GM21825 (cell line): ENCODE data around the gene CTDSPL.

ENCODE experiments used
- ATAC-seq: cut with Tn5 transposase; IDR thresholded peaks from one replicate; pipeline ENCODE4 v1.9.1; 2021; ENCODE audit warnings: mild to moderate bottlenecking, moderate library complexity; ENCODE audit not compliant: unreplicated experiment

CTDSPL gene

GRCh38 chr3:38015485-38015884, 153.8 kb downstream of the CTDSPL start:
- no peak for ATAC-seq

GRCh38 chr3:38015984-38016383, 154.3 kb downstream of the CTDSPL start:
- no peak for ATAC-seq

DNA sequence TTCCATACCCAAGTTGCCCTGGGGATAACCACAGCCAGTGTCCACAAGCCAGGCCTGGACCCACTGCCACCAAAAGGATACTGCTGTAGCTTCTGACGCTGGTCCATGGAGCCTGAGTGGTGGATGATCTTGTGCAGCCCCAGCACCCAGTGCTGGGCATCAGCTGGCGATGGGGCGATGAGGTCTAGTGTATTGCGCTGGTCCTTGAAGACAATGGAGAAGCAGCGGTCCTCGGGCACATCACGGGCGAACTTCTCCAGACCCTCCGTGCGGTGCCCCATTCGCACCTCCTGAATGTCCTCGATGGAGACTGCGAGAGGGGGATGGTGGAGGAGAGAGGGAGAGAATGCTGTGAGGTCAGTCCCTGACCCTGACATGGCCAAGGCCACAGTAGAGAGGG, 154.7 kb downstream of the CTDSPL start:
- ATAC-seq: no peak

DNA sequence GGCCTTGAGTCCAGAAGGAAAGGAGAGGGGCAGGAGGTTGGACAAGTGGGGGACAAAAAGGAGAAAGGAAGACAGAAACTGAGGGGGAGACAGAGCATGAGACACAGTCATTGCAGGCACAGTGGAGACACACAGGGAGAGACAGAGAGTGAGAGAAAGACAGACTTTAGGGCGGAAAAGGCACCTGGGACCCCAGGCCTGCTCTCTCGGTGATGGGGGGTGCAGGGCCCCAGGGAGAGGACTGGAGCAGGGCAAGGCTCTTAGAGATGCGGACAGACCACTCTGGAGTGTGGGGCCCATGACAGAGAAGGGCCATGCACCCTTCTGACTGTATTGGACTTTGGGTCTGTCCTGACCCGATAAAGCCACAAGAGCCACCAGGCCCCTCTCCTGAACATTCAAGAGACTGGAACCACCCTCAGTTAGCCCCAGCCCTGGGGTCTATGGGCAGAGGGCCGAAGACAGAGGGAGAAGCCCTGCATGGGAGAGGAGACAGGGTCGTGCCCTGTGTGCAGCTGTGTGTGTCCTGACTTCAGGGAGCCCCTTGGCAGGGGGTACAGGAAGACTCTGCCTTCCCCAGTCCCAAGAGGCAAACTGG, 155.3 kb downstream of the CTDSPL start:
- ATAC-seq: no peak

DNA sequence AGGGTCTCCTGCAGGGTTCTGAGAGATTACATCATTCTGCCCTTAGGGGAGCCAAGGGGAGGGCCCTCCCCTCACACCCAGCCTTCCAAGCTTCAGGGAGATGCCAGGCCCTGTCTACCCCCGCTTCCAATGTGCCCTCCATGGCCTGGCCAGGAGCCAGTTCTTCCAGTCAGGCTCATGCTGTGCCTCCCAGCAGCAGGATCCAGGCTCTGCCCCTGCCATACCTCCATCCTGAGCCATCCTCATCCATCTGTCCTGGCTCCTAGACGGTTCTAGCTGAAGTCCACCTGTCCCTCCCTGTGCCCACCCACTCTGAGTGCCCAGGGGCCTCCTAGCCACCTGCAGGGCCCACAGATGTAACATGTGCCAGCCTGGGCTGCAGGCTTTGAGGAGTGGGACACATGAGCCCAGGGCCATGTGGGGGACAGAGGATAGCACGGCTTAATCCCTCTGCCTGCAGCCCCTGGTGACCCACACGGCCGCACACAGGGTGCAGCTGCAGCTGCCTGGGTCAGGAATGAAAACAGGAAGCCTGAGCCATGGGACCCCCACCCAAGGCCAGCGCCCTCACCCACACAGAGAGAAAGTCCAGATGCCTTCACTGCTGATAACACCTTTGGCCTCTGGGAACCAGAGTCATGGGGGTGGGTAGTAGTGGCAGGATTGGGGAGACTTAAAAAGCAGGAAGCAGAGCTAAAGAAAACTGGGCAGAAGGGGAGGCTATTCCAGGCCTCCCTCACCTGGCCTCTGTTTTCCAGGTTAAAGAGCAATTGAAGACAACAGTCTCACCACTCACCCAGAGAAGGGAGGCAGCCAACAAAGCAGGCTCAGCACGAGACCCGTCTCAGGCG, 156.0 kb downstream of the CTDSPL start:
- ATAC-seq: no peak

GRCh38 chr3:38018296-38019266, 156.9 kb downstream of the CTDSPL start:
- no peak for ATAC-seq

DNA sequence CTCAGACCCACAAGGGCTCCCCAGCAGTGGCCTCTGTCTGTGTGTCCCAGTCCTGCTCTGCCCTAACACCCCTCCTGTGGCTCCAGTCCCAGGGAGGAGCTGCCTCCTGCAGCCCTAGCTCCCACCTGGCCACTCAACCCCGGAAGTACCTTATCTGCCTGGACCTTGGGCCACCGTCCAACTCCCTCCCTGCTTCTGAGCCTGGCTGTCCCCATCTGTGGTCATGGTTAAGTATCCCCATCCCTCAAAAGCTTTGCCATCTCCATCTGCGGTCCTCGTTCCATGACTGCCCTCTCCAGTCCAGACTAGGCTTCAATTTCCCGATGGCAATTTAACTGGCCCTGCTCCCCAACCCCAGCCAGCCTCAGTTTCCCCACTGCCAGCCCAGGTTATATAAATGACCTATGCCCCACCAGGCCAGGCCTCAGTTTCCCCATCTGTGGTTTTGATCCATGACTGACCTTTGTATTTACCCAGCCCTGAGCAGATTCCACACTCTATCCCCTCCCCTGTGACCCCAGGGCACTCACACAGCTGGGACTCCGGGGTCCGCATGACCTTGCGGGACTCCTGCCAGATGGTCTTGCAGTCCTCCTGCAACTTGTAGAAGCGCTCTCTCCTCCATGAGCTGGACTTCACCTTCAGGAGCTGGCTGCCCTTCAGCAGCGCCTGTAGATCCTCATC, 158.1 kb downstream of the CTDSPL start:
- no peak for ATAC-seq

- ATAC-seq: no peak
Observed at GRCh38 chr3:38020342-38020726, 158.7 kb downstream of the CTDSPL start.

DNA sequence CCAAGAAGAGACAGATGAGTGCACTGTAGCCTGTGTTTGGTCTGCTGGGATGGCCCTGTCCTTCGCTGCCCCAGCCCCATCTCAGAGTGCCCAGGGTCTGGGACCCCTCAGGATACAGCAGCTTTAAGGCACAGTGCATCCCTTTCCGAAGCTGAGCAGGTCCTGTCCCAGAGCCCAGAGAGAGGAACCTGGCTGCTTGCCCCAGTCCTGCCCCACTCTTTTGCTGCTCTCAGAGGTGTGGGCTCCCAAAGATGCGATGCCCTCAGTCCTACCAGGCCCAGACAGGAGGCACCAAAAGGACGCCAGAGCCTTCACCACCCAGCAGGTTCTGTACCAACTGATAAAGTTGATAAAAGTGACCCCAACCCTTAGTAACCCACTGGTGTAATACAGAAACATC, 159.5 kb downstream of the CTDSPL start:
- ATAC-seq: no peak

- no peak for ATAC-seq
Observed at GRCh38 chr3:38022301-38022700, 160.6 kb downstream of the CTDSPL start.

GRCh38 chr3:38022896-38023709, 161.4 kb downstream of the CTDSPL start:
- ATAC-seq: no peak

DNA sequence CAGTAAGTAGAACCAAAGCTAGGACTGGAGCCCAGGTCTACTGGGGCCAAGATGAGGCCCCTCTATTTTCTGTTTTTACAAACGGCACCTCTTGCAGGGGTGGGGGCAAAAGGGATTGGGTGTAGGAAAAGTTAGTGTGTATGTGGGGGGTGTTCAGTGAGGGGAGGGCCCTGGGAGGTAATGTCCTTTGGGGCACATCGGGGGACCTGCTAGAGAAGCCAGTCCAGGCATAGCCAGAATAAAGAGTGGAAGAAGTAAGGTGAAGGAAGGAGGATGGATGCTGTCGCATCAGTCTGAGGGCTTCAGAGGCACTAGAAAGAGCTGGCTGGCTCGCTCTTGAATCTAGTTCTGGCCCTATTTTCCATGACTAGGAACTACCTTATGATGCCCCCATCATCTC, 165.2 kb downstream of the CTDSPL start:
- ATAC-seq: no peak

- ATAC-seq: no peak
Observed at GRCh38 chr3:38027466-38028465, 166.1 kb downstream of the CTDSPL start.

DNA sequence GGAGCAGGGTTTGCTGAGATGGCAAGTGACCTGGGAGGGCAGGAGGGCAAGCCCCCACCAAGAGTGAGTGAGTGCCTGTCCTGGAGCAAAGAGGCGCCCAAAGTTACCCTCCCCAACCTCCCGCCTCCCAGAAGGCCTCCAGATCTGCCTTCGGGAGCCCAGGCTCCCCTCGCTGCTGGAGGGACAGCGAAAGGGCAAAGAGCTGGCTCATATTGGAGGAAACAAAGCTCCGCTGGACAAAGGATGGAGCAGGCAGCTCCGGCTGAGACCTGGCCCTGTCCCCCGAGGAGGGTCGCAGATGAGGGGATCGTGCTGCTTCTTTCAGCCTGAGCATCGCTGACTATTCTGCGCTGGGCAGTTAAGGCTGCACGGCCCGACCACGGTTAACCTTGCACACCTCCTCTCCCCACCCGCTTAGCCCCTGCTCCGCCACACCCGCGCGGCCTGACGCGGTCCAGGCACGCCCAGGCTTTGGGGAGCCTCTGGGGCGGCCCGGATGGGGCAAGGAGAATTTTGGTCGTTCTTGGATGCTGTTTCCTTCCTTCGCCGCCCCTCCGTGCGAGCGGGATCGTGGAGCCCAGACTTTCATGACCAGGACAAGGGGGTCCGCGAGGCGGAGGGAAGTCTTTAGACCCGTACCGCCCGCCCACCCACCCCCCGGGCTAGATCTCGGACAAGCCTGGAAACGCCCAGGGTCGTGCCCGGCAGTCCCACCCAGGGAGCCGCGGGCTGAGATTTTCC, 167.1 kb downstream of the CTDSPL start:
- ATAC-seq: no peak

- ATAC-seq: no peak
Observed at GRCh38 chr3:38029400-38030125, 167.9 kb downstream of the CTDSPL start, which contains the start of gene PLCD1. Gene PLCD1 (minus strand): TSS chr3:38029642. CDS start chr3:38029539, 103 bp downstream.

GRCh38 chr3:38030126-38031021, 168.7 kb downstream of the CTDSPL start:
- ATAC-seq: no peak
